GM18507 (cell line): ENCODE measurements around the gene ARID1B.
A peak's percentile ranks its signal among the peaks of the same experiment; 100 is the strongest.

Experiments
- DNase-seq: peaks from one replicate; pipeline ENCODE4 v3.0.0; 2011; ENCODE audit warnings: low read depth; ENCODE audit not compliant: insufficient read length; ENCODE audit errors: extremely low spot score
- FAIRE-seq: peaks from 2 replicates; lab custom pipeline; 2011; peaks lifted over from hg19 to GRCh38; lab: Jason Lieb, UNC

Gene ARID1B

GRCh38 chr6:156916130-156916801 lies 139.1 kb downstream of the ARID1B start:
- FAIRE-seq (peak; percentile 72), DNase-seq (no peak)

- FAIRE-seq (peak; percentile 67), DNase-seq (no peak)
These were observed 140.0 kb downstream of the ARID1B start for GRCh38 chr6:156917213-156917612.

GRCh38 chr6:156918647-156919046 lies 141.5 kb downstream of the ARID1B start:
- FAIRE-seq, result no peak

GRCh38 chr6:156919370-156919769 lies 142.2 kb downstream of the ARID1B start:
- DNase-seq (no peak), FAIRE-seq (no peak)

More at GRCh38 chr6:156918647-156919046, 141.5 kb downstream of the ARID1B start:
- DNase-seq, result no peak

GRCh38 chr6:156919814-156920369 lies 142.7 kb downstream of the ARID1B start:
- FAIRE-seq, result peak; percentile 41
- DNase-seq, result no peak

GRCh38 chr6:156924246-156924645 lies 147.1 kb downstream of the ARID1B start:
- no peak for FAIRE-seq

GRCh38 chr6:156925026-156925425 lies 147.8 kb downstream of the ARID1B start:
- no peak for FAIRE-seq

More at GRCh38 chr6:156924246-156924645, 147.1 kb downstream of the ARID1B start:
- DNase-seq, result no peak

GRCh38 chr6:156925718-156926607 lies 148.8 kb downstream of the ARID1B start:
- FAIRE-seq, result peak; percentile 83
- no peak for DNase-seq

More at GRCh38 chr6:156925026-156925425, 147.8 kb downstream of the ARID1B start:
- no peak for DNase-seq

- FAIRE-seq, result no peak
- no peak for DNase-seq
These were observed 150.9 kb downstream of the ARID1B start for GRCh38 chr6:156928126-156928525.

- DNase-seq, result no peak
- FAIRE-seq, result no peak
These were observed 151.8 kb downstream of the ARID1B start for GRCh38 chr6:156928972-156929371.

- DNase-seq (no peak), FAIRE-seq (no peak)
These were observed 154.1 kb downstream of the ARID1B start for GRCh38 chr6:156931283-156931682.

GRCh38 chr6:156933201-156934068 lies 156.3 kb downstream of the ARID1B start:
- FAIRE-seq (no peak), DNase-seq (no peak)

- no peak for FAIRE-seq
- DNase-seq, result no peak
These were observed 156.9 kb downstream of the ARID1B start for GRCh38 chr6:156934069-156934460.

GRCh38 chr6:156935000-156935399 lies 157.8 kb downstream of the ARID1B start:
- DNase-seq (no peak), FAIRE-seq (no peak)

- no peak for DNase-seq
- no peak for FAIRE-seq
These were observed 161.0 kb downstream of the ARID1B start for GRCh38 chr6:156938143-156938542.

GRCh38 chr6:156940221-156940620 lies 163.0 kb downstream of the ARID1B start:
- DNase-seq (no peak), FAIRE-seq (no peak)

GRCh38 chr6:156942266-156942665 lies 165.1 kb downstream of the ARID1B start:
- FAIRE-seq, result no peak
- DNase-seq, result no peak

- DNase-seq (no peak), FAIRE-seq (no peak)
These were observed 166.0 kb downstream of the ARID1B start for GRCh38 chr6:156943166-156943565.

GRCh38 chr6:156943816-156944215 lies 166.6 kb downstream of the ARID1B start:
- FAIRE-seq, result no peak
- no peak for DNase-seq
